SH-SY5Y (cell line): ENCODE data around the gene IL37.

Source experiments
- GATA2 ChIP-seq: IDR thresholded peaks from 2 replicates; pipeline ENCODE4 v1.6.1; 2011; ENCODE audit warnings: mild to moderate bottlenecking, low read depth, low read length
- GATA3 ChIP-seq: IDR thresholded peaks from 2 replicates; pipeline ENCODE4 v1.6.1; 2011; ENCODE audit warnings: low read depth, mild to moderate bottlenecking, low read length, moderate library complexity

- TF ChIP-seq GATA3 (no peak), GATA2 (no peak)
Observed at GRCh38 chr2:112866128-112866835, 44.7 kb upstream of the IL37 start.
